Tibial nerve (tissue), 4 donors: ENCODE data around the gene USP28. TPM values are rescaled to one million over a fixed set of nuclear protein-coding genes. Genes with fewer than 3 reads are reported as not detected.

ENCODE experiments used
- DNase-seq, 2 donors: peaks; one replicate each; pipeline ENCODE4 v3.0.0-alpha.2; 2019; ENCODE audit warnings: low spot score in 2 of 2
- H3K27ac ChIP-seq, 4 donors: fragments of 200-600 bp; sonication (generic) in 3 of 4; one replicate each; pipeline ENCODE4 v1.5.1; 2017 to 2019; ENCODE audit warnings: mild to moderate bottlenecking in 1 of 4
- H3K27me3 ChIP-seq, 2 donors: fragments of 200-600 bp; sonication (generic) in 1 of 2; one replicate each; pipeline versions ENCODE4 v1.5.1 to v1.6.0; 2017 to 2019
- H3K36me3 ChIP-seq, 3 donors: fragments of 200-600 bp; sonication (generic); one replicate each; pipeline ENCODE4 v1.5.1; 2018 to 2019
- H3K4me1 ChIP-seq, 4 donors: fragments of 200-600 bp; sonication (generic) in 3 of 4; one replicate each; pipeline ENCODE4 v1.5.1; 2017 to 2019
- H3K4me3 ChIP-seq, 4 donors: fragments of 200-600 bp; sonication (generic) in 3 of 4; one replicate each; pipeline ENCODE4 v1.5.1; 2017 to 2019; ENCODE audit warnings: mild to moderate bottlenecking in 1 of 4, moderate library complexity in 1 of 4
- H3K9me3 ChIP-seq, 4 donors: fragments of 200-600 bp; sonication (generic) in 3 of 4; one replicate each; pipeline ENCODE4 v1.5.1; 2017 to 2019
- EP300 ChIP-seq, 2 donors: sonication (generic); formaldehyde crosslinking; IDR thresholded peaks; one replicate each; pipeline ENCODE4 v1.6.1; 2017; ENCODE audit warnings: antibody characterized with exemption in 2 of 2, mild to moderate bottlenecking in 1 of 2
- POLR2A ChIP-seq, 2 donors: fragments of 450-650 bp; IDR thresholded peaks; one replicate each; pipeline ENCODE4 v1.6.1; 2017; ENCODE audit warnings: antibody characterized with exemption in 2 of 2, mild to moderate bottlenecking in 2 of 2, moderate library complexity in 2 of 2
- WGBS, 2 donors: methylation state at CpG; one replicate each; pipeline ENCODE4 v1.1.5; 2018; 5-methylcytosine and 5-hydroxymethylcytosine counted together
- total RNA-seq, 4 donors: library from RNA; depleted of rRNA; stranded (reverse); fragments of >200 nt; gene quantifications; one replicate each; pipeline ENCODE4 v1.1.0, GENCODE V29; 2016
- TF ChIP-seq, protein P1 (sequence below), 5 experiments: fragments of 200-600 bp in 3 of 5; fragments of 450-650 bp in 2 of 5; sonication (generic) in 3 of 5; IDR thresholded peaks; one replicate each; pipeline ENCODE4 v1.5.1; 2016 to 2019; ENCODE audit warnings: antibody characterized with exemption in 5 of 5, mild to moderate bottlenecking in 3 of 5, moderate library complexity in 2 of 5

Gene USP28
- total RNA-seq, 4 donors from 2014 or later: 10.7 to 20.4 (median 15.4) TPM

DNA sequence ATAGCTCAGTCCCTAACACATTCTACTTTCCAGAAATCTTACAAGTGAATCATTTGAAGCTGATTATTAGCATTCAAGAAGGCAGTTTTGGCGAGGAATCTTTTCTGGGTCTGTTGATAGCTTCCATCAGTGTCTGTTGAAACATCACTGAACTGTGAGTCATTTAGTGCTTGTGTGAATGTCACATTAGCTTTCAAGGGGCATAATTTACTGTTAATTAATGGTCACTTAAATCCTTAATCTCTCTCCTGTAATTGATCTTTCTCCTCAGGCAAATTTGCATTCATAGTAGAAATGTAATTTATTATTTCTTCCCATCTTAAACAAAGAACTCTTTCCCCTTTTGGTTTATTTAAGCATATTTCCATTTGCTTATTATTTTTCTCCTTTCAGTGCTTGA is 31.8 kb upstream of the USP28 start:
- Histone ChIP-seq H3K4me3 (no peak overlapping the region), H3K36me3 (no peaks in the 10 kb centered on the region), H3K27me3 (peaks cover 0 to 29% of the 10 kb centered on the region in 2 donors), H3K9me3 (no peaks in the 10 kb centered on the region), H3K27ac (no peak overlapping the region), H3K4me1 (no peaks in the 10 kb centered on the region)
- no peak for DNase-seq
- 50 to 52% methylated on average over 1 of the region's 1 CpG for WGBS, 2 donors
- TF ChIP-seq EP300 (IDR thresholded peaks at IDR 0.05): no peak
- TF ChIP-seq, protein P1, sequence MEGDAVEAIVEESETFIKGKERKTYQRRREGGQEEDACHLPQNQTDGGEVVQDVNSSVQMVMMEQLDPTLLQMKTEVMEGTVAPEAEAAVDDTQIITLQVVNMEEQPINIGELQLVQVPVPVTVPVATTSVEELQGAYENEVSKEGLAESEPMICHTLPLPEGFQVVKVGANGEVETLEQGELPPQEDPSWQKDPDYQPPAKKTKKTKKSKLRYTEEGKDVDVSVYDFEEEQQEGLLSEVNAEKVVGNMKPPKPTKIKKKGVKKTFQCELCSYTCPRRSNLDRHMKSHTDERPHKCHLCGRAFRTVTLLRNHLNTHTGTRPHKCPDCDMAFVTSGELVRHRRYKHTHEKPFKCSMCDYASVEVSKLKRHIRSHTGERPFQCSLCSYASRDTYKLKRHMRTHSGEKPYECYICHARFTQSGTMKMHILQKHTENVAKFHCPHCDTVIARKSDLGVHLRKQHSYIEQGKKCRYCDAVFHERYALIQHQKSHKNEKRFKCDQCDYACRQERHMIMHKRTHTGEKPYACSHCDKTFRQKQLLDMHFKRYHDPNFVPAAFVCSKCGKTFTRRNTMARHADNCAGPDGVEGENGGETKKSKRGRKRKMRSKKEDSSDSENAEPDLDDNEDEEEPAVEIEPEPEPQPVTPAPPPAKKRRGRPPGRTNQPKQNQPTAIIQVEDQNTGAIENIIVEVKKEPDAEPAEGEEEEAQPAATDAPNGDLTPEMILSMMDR (IDR thresholded peaks at IDR 0.05): no peak
- no peak for TF ChIP-seq POLR2A (IDR thresholded peaks at IDR 0.05)

DNA sequence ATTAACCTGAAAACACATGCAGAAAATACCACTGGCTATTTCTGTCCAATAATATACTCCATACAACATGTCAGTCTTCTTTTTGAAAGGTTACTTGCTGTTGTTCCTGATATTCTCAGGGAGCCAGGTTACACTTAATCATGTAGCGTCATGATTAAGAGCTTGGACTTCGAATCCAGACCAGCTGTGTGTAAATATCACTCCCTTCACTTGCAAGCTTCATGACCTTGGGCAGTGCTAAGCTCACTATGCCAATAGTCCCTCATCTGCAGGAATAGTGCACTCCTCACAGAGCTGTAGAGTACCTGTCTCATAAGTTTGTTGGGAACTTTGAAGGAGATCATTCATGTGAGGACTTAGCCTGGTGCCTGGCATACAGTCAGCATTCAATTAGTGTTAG is 31.1 kb upstream of the USP28 start:
- Histone ChIP-seq H3K9me3 (no peaks in the 10 kb centered on the region), H3K27ac (no peak overlapping the region), H3K27me3 (peaks cover 0 to 29% of the 10 kb centered on the region in 2 donors), H3K4me3 (no peak overlapping the region), H3K4me1 (no peaks in the 10 kb centered on the region), H3K36me3 (no peaks in the 10 kb centered on the region)
- 87 to 88% methylated on average over 2 of the region's 2 CpGs for WGBS, 2 donors
- TF ChIP-seq, protein P1 (IDR thresholded peaks at IDR 0.05): no peak
- no peak for TF ChIP-seq EP300 (IDR thresholded peaks at IDR 0.05)
- no peak for TF ChIP-seq POLR2A (IDR thresholded peaks at IDR 0.05)
- no peak for DNase-seq

DNA sequence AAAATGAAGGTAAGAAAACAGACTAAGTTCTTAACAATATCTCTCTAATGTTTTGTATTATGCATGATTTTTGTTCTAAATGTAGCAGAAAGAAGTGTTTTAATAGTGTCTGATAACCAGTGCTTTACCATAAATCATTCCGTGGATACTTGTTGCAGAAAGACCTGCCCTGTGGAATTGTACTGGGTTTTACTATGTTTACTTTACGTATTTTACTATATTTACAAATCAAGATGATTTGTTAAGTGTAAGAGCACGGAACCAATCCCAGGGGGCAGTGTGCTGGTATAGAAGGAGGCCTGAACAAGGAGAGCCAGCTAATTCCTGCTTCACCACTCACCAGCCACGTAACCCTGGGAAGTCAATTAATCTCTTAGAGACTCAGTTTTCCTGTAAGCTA is 30.7 kb upstream of the USP28 start:
- Histone ChIP-seq H3K9me3 (no peaks in the 10 kb centered on the region), H3K4me1 (no peaks in the 10 kb centered on the region), H3K27me3 (peaks cover 0 to 29% of the 10 kb centered on the region in 2 donors), H3K4me3 (no peak overlapping the region), H3K27ac (no peak overlapping the region), H3K36me3 (no peaks in the 10 kb centered on the region)
- 57 to 63% methylated on average over 4 of the region's 4 CpGs for WGBS, 2 donors
- no peak for TF ChIP-seq EP300 (IDR thresholded peaks at IDR 0.05)
- TF ChIP-seq POLR2A (IDR thresholded peaks at IDR 0.05): no peak
- TF ChIP-seq, protein P1 (IDR thresholded peaks at IDR 0.05): no peak
- DNase-seq: no peak

DNA sequence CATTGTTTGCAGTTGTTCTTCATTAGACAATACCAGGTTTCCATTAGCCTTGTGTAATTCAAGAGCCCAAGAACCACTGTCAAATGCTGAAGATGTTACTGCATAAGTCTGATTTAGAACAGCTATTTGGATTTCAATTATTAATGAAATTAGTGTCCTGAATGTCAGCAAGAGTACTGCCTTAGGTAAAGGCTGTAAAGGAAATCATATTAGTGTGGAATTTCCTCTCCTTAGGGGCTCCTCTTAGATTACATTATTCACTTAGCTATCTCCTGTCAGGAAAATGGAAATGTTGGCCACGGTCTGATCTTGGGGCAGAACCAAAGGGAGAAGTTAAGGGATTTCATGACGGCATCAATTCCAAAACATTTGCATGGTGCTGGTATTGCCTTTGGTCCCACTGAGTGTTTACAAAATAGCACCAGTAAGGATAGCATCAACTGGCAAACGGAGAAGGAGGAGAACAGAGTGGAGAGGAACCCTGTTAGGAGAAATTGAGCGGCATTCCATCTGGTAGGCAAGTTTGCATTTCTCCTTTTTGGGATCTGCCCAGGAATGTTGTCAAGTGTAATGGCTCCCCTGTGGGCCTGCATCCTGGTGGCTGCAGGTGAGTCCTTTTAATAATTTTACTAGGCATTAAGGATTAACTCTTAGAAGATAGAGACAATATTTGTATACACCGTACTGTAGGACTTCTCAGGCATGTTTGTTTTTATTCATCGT is 29.2 kb upstream of the USP28 start, which contains the start of gene HTR3B:
Gene HTR3B, plus strand, starts transcription at position 418 of the 723 bp plus-strand sequence. Its CDS starts 138 bp downstream, at position 556.
- H3K27me3 ChIP-seq: peaks cover 0 to 28% of the 10 kb centered on the region in 2 donors
- no peaks in the 10 kb centered on the region for H3K9me3 ChIP-seq
- H3K27ac ChIP-seq: no peak within 1 kb of the TSS
- DNase-seq: no peak
- 50 to 59% methylated on average over 6 of the region's 6 CpGs for WGBS, 2 donors
- H3K4me1 ChIP-seq: no peaks in the 10 kb centered on the region
- H3K4me3 ChIP-seq: no peak within 1 kb of the TSS
- no peak for TF ChIP-seq POLR2A (IDR thresholded peaks at IDR 0.05)
- no peak for TF ChIP-seq EP300 (IDR thresholded peaks at IDR 0.05)
- TF ChIP-seq, protein P1 (IDR thresholded peaks at IDR 0.05): no peak
- no peaks in the 10 kb centered on the region for H3K36me3 ChIP-seq

DNA sequence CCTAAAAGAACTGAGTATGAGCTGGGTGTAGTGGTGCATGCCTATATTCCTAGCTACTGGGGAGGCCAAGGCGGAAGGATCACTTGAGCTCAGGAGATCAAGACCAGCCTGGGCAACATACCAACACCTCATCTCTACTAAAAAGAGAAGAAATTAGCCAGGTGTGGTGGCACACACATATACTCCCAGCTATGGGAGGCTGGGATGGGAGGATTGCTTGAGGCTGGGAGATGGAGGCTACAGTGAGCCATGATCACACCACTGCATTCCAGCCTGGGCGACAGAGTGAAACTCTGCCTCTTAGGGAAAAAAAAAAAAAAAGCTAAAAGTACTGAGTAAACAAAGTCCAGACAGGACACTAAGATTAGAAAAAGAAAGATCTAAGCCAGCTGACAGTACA is 25.8 kb upstream of the USP28 start:
- TF ChIP-seq, protein P1 (IDR thresholded peaks at IDR 0.05): no peak
- TF ChIP-seq POLR2A (IDR thresholded peaks at IDR 0.05): no peak
- TF ChIP-seq EP300 (IDR thresholded peaks at IDR 0.05): no peak
- Histone ChIP-seq H3K9me3 (no peaks in the 10 kb centered on the region), H3K27me3 (peaks cover 0 to 2% of the 10 kb centered on the region in 2 donors), H3K4me3 (no peak overlapping the region), H3K27ac (no peak overlapping the region), H3K36me3 (no peaks in the 10 kb centered on the region), H3K4me1 (peaks cover 0 to 6% (median 0%) of the 10 kb centered on the region in 4 donors)
- 90 to 93% methylated on average over 2 of the region's 2 CpGs for WGBS, 2 donors
- no peak for DNase-seq
